Kidney epithelial cell (primary cell): ENCODE measurements around the gene VPS37D. TPM values are rescaled to one million over a fixed set of nuclear protein-coding genes. Genes with fewer than 3 reads are reported as not detected.

ENCODE experiments used
- DNase-seq: peaks from one replicate; pipeline ENCODE4 v3.0.0-alpha.2; 2010; ENCODE audit warnings: low read depth
- H3K27me3 ChIP-seq: 2 replicates; pipeline ENCODE4 v1.6.0; 2011; ENCODE audit warnings: low read length; ENCODE audit not compliant: control insufficient read depth, insufficient read depth
- H3K36me3 ChIP-seq: 2 replicates; pipeline ENCODE4 v1.5.1; 2011; ENCODE audit warnings: low read length; ENCODE audit not compliant: control insufficient read depth, insufficient read depth
- H3K4me3 ChIP-seq: 2 replicates; pipeline ENCODE4 v1.5.1; 2011; ENCODE audit warnings: low read depth, mild to moderate bottlenecking, control low read depth, low read length
- total RNA-seq: library from RNA; depleted of rRNA; stranded (reverse); fragments of >200 nt; gene quantifications from 2 replicates; pipeline ENCODE4 v1.2.3, GENCODE V29; 2015
- TF ChIP-seq, protein P1 (sequence below): IDR thresholded peaks from 2 replicates; pipeline ENCODE4 v1.5.1; 2011; ENCODE audit warnings: mild to moderate bottlenecking, moderate library complexity, low read length, control low read depth, inconsistent platforms; ENCODE audit not compliant: insufficient read depth, poor library complexity, severe bottlenecking

The VPS37D gene
- total RNA-seq, 1 donor from 2014 or later, result 9.0 TPM

DNA sequence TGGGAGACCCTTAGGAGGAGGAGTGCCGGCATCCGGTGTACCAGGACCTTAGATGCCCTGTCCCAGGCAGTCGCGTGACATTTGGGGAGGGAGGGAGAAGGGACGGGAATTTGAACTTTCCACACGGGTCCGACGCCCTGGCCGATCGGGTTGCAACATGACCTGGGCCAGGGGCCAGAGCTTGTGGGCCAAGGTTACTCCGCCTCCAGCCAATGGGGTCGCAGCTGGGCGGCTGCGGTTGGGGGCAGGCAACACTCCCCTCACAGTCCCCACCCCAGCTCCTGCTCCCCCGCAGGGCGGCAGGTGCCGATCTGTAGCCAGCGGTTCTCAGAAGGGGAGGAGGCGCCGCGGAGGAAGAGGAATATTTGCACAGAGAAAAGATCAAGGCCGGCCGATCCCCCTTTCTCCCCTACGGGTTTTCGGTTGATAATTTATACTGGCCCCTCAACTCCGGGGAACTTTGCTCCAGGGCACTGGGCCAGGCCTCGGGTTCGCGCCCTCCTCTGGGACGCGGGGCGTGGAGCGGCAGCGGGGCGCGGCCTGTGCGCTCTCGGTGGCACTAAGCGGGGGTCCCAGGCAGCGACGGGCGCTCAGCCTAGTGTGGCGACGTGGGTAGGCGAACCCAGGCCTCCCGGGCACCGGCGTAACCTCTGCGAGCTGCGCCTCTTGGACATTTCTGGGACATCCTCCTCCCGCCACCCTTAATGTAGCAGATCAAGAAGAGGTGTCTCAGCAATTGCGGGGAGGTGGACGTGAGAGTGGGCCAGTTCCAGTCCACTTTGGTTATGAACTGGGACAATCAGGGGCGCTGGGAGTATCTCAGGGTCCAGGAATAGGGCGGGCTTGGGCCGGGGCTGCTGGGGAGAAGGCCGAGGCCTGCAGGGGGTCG is 44.5 kb upstream of the VPS37D start:
- no peaks in the 10 kb centered on the region for H3K36me3 ChIP-seq
- TF ChIP-seq, protein P1, sequence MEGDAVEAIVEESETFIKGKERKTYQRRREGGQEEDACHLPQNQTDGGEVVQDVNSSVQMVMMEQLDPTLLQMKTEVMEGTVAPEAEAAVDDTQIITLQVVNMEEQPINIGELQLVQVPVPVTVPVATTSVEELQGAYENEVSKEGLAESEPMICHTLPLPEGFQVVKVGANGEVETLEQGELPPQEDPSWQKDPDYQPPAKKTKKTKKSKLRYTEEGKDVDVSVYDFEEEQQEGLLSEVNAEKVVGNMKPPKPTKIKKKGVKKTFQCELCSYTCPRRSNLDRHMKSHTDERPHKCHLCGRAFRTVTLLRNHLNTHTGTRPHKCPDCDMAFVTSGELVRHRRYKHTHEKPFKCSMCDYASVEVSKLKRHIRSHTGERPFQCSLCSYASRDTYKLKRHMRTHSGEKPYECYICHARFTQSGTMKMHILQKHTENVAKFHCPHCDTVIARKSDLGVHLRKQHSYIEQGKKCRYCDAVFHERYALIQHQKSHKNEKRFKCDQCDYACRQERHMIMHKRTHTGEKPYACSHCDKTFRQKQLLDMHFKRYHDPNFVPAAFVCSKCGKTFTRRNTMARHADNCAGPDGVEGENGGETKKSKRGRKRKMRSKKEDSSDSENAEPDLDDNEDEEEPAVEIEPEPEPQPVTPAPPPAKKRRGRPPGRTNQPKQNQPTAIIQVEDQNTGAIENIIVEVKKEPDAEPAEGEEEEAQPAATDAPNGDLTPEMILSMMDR, result no peak
- peaks cover 44% of the 10 kb centered on the region for H3K27me3 ChIP-seq

DNA sequence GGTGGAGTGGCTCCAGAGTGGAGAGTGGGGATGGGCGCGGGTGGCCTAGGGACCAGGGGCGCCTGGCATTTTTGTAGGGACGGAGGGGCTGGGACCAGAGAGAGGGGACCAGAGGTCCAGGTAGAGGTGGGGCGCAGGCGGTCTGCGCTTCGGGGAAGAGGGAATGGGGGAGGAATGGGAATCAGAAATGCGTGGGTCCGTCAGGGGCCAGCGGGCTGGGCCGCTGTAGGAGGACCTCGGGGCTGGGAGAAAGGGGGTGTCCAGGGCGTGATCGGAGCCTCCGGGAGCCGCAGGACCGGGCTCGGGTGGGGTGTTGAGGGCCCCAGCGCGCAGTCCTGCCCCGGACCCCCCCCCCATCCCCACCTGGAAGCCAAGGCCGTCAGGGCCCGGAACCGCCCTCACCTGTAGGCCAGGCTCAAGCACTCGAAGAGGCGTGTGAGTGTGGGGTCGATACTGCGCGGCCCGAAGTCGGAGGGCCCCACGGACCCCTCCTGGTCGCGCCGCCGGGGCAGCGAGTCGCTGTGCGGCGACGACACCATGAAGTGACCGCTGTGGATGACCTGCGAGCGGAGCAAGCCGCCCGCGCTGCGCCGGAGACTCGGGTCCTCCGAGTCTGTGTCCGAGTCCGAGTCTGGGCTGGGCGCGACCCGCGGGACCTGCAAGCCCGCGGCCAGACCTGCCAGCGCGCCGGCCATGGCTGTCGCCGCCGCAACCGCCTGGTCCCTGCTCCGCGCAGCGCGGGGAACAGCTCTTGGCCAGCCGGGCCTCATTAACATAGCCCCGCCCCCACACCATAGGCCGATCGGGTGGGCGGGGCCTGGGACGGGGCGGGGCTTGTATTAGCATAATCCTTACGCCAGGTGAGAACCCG is 43.6 kb upstream of the VPS37D start, which contains the start of gene MLXIPL:
MLXIPL (minus strand) TSS at position 725 of the 871 bp plus-strand sequence; CDS start at position 695, 30 bp downstream.
- Histone ChIP-seq H3K36me3 (no peaks in the 10 kb centered on the region), H3K27me3 (peaks cover 50% of the 10 kb centered on the region), H3K4me3 (peak within 1 kb of the TSS; percentile 41)
- DNase-seq, result no peak
- TF ChIP-seq, protein P1, result no peak

More for the DNA sequence above, 44.5 kb upstream of the VPS37D start:
- H3K4me3 ChIP-seq, result peak overlapping the region; percentile 15
- DNase-seq, result no peak

DNA sequence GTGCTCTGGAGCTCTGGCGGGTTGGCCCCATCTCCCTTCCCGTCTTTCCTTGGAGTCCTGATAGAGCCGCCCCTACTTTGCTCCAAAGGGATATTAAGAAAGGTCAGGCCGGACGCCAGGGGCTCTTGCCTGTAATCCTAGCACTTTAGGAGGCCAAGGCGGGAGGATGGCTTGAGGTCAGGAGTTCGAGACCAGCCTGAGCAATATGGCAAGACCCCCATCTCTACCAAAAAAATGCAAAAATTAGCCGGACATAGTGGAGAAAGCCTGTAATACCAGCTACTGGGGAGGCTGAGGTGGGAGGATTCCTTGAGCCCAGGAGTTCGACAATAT is 43.0 kb upstream of the VPS37D start:
- Histone ChIP-seq H3K36me3 (no peaks in the 10 kb centered on the region), H3K27me3 (peaks cover 50% of the 10 kb centered on the region), H3K4me3 (no peak overlapping the region)
- TF ChIP-seq, protein P1, result no peak
- no peak for DNase-seq

DNA sequence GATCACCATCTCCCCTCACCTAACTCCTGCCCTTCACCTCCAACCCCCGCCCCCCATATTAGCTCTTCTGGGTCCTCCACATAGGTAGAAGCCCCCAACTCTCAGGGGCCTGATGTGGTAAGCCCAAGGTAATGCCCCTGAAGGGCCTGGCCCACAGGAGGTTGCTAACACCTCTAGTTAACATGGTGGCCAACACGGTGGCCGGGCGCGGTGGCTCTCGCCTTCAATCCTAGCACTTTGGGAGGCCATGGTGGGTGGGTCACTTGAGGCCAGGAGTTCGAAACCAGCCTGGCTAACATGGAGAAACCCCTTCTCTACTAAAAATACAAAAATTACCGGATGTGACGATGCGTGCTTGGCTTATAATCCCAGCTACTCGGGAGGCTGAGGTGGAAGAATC is 42.4 kb upstream of the VPS37D start:
- no peaks in the 10 kb centered on the region for H3K36me3 ChIP-seq
- H3K4me3 ChIP-seq, result no peak overlapping the region
- peaks cover 50% of the 10 kb centered on the region for H3K27me3 ChIP-seq
- DNase-seq, result no peak
- TF ChIP-seq, protein P1, result no peak

DNA sequence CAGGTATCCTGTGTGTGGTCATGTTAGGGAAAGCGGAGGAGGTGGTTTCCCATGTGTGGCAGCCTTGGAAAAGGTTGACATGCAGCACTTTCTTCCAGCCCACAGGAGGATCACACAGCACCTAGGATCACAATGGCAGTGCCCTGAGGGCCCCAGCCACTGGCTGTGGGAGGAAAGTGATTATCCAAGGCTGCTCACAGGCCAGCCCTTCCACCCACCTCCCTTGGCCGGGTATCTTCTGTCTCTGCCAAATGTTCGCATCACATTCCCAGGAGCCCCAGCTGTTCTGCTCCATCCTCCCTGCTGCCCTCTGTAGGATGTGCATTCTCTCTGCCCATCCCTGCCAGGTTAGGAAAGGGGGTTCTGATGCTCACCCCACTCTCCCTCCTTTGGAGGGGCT is 40.8 kb upstream of the VPS37D start:
- no peak overlapping the region for H3K4me3 ChIP-seq
- no peak for DNase-seq
- peaks cover 47% of the 10 kb centered on the region for H3K27me3 ChIP-seq
- TF ChIP-seq, protein P1, result no peak
- H3K36me3 ChIP-seq, result no peaks in the 10 kb centered on the region
